Gastrocnemius medialis (tissue), 4 donors: ENCODE results near the gene EXOSC3.

Source experiments
- POLR2A ChIP-seq, 2 donors: fragments of 450-650 bp; IDR thresholded peaks; one replicate each; pipeline ENCODE4 v1.6.1; 2017; ENCODE audit warnings: antibody characterized with exemption in 2 of 2, mild to moderate bottlenecking in 2 of 2, moderate library complexity in 2 of 2
- TF ChIP-seq, protein P1 (sequence below), 5 experiments: fragments of 450-650 bp in 3 of 5; fragments of 200-600 bp in 2 of 5; sonication (generic) in 2 of 5; IDR thresholded peaks in 4 of 5; conservative IDR thresholded peaks in 1 of 5; 1 replicate in 4 of 5; 2 replicates in 1 of 5; pipeline ENCODE4 v1.5.1; 2016 to 2019; ENCODE audit warnings: antibody characterized with exemption in 5 of 5, mild to moderate bottlenecking in 3 of 5, moderate library complexity in 3 of 5

GRCh38 chr9:37801959-37802711, 17.3 kb upstream of the EXOSC3 start:
- TF ChIP-seq, protein P1, sequence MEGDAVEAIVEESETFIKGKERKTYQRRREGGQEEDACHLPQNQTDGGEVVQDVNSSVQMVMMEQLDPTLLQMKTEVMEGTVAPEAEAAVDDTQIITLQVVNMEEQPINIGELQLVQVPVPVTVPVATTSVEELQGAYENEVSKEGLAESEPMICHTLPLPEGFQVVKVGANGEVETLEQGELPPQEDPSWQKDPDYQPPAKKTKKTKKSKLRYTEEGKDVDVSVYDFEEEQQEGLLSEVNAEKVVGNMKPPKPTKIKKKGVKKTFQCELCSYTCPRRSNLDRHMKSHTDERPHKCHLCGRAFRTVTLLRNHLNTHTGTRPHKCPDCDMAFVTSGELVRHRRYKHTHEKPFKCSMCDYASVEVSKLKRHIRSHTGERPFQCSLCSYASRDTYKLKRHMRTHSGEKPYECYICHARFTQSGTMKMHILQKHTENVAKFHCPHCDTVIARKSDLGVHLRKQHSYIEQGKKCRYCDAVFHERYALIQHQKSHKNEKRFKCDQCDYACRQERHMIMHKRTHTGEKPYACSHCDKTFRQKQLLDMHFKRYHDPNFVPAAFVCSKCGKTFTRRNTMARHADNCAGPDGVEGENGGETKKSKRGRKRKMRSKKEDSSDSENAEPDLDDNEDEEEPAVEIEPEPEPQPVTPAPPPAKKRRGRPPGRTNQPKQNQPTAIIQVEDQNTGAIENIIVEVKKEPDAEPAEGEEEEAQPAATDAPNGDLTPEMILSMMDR (IDR thresholded peaks at IDR 0.05 in 4 of 5, conservative IDR thresholded peaks at IDR 0.05 in 1 of 5): no peak
- no peak for TF ChIP-seq POLR2A (IDR thresholded peaks at IDR 0.05)
